Mesenchymal stem cell (in vitro differentiated cells and primary cell): ENCODE data around the gene RBMS3.

Source experiments
- DNase-seq: peaks from one replicate; pipeline ENCODE4 v3.0.0-alpha.2; 2013
- H2AFZ ChIP-seq: one replicate; pipeline ENCODE4 v1.6.1; 2013; ENCODE audit warnings: low read depth, mild to moderate bottlenecking, control low read depth, inconsistent platforms, low read length, moderate library complexity
- H2AK5ac ChIP-seq: 2 replicates; pipeline ENCODE4 v1.6.1; 2013; ENCODE audit warnings: low read length, moderate library complexity, mild to moderate bottlenecking, inconsistent platforms; ENCODE audit not compliant: severe bottlenecking
- H2BK120ac ChIP-seq: one replicate; pipeline ENCODE4 v1.6.1; 2013; ENCODE audit warnings: low read depth, mild to moderate bottlenecking, inconsistent platforms, low read length, moderate library complexity
- H2BK12ac ChIP-seq, 2 experiments: one replicate each; pipeline ENCODE4 v1.6.1; 2013; ENCODE audit warnings: inconsistent platforms in 2 of 2, low read length in 2 of 2, mild to moderate bottlenecking in 2 of 2, moderate library complexity in 2 of 2, control low read depth in 1 of 2
- H2BK15ac ChIP-seq: one replicate; pipeline ENCODE4 v1.6.1; 2013; ENCODE audit warnings: mild to moderate bottlenecking, low read depth, inconsistent platforms; ENCODE audit not compliant: poor library complexity, severe bottlenecking
- H2BK5ac ChIP-seq: 2 replicates; pipeline ENCODE4 v1.6.1; 2013; ENCODE audit warnings: low read depth, mild to moderate bottlenecking, low read length, control low read depth, inconsistent platforms; ENCODE audit not compliant: poor library complexity, severe bottlenecking
- H3K14ac ChIP-seq, 2 experiments: one replicate each; pipeline ENCODE4 v1.6.1; 2013; ENCODE audit warnings: inconsistent platforms in 2 of 2, low read length in 2 of 2, control low read depth in 1 of 2, mild to moderate bottlenecking in 1 of 2, moderate library complexity in 1 of 2
- H3K18ac ChIP-seq, 2 experiments: one replicate each; pipeline ENCODE4 v1.6.1; 2013; ENCODE audit warnings: inconsistent platforms in 2 of 2, low read length in 2 of 2, control low read depth in 1 of 2, low read depth in 1 of 2, mild to moderate bottlenecking in 1 of 2
- H3K23ac ChIP-seq, 2 experiments: one replicate each; pipeline ENCODE4 v1.6.1; 2013; ENCODE audit warnings: inconsistent platforms in 2 of 2, low read length in 2 of 2, mild to moderate bottlenecking in 2 of 2, moderate library complexity in 2 of 2, control low read depth in 1 of 2
- H3K27ac ChIP-seq: 2 replicates; pipeline ENCODE4 v1.5.1; 2013; ENCODE audit warnings: mild to moderate bottlenecking, moderate library complexity, low read length, control low read depth, inconsistent platforms; ENCODE audit not compliant: poor library complexity, severe bottlenecking
- H3K27me3 ChIP-seq, 2 experiments: 2 replicates each; pipeline versions ENCODE4 v1.6.1 to v1.7.0; 2013; ENCODE audit warnings: low read length in 2 of 2, mild to moderate bottlenecking in 2 of 2, moderate library complexity in 2 of 2, control low read depth in 1 of 2, inconsistent platforms in 1 of 2; ENCODE audit not compliant: control insufficient read depth in 1 of 2, insufficient read depth in 1 of 2
- H3K36me3 ChIP-seq, 2 experiments: 2 replicates each; pipeline versions ENCODE4 v1.6.1 to v1.7.0; 2013; ENCODE audit warnings: low read length in 2 of 2, control low read depth in 1 of 2, inconsistent platforms in 1 of 2, low read depth in 1 of 2, mild to moderate bottlenecking in 1 of 2; ENCODE audit not compliant: insufficient read depth in 2 of 2, control insufficient read depth in 1 of 2
- H3K4ac ChIP-seq, 2 experiments: one replicate each; pipeline ENCODE4 v1.6.1; 2013; ENCODE audit warnings: inconsistent platforms in 2 of 2, low read length in 2 of 2, mild to moderate bottlenecking in 2 of 2, moderate library complexity in 2 of 2, control low read depth in 1 of 2, low read depth in 1 of 2
- H3K4me1 ChIP-seq: 2 replicates; pipeline ENCODE4 v1.6.1; 2013; ENCODE audit warnings: low read depth, low read length, control low read depth; ENCODE audit not compliant: control insufficient read depth, insufficient read depth
- H3K4me2 ChIP-seq: 2 replicates; pipeline ENCODE4 v1.6.1; 2013; ENCODE audit warnings: low read length, mild to moderate bottlenecking, inconsistent platforms; ENCODE audit not compliant: poor library complexity, severe bottlenecking
- H3K4me3 ChIP-seq, 2 experiments: 2 replicates each; pipeline versions ENCODE4 v1.5.1 to v1.7.0; 2013; ENCODE audit warnings: low read length in 2 of 2, mild to moderate bottlenecking in 2 of 2, control low read depth in 1 of 2, low read depth in 1 of 2; ENCODE audit not compliant: insufficient read depth in 1 of 2
- H3K79me1 ChIP-seq: replicated peaks from 2 replicates; pipeline ENCODE4 v1.6.1; 2013; ENCODE audit warnings: mild to moderate bottlenecking, control low read depth, low read length, inconsistent platforms; ENCODE audit not compliant: poor library complexity, severe bottlenecking
- H3K9ac ChIP-seq: 2 replicates; pipeline ENCODE4 v1.7.0; 2013; ENCODE audit warnings: mild to moderate bottlenecking, low read length, moderate library complexity
- H3K9me3 ChIP-seq: 2 replicates; pipeline ENCODE4 v1.7.0; 2013; ENCODE audit warnings: mild to moderate bottlenecking, low read length; ENCODE audit not compliant: control insufficient read depth
- H4K8ac ChIP-seq: one replicate; pipeline ENCODE4 v1.6.1; 2013; ENCODE audit warnings: inconsistent platforms, mild to moderate bottlenecking, low read length, moderate library complexity
- H4K91ac ChIP-seq: one replicate; pipeline ENCODE4 v1.6.1; 2013; ENCODE audit warnings: mild to moderate bottlenecking, low read length, inconsistent platforms
- WGBS: methylation state at CpG from one replicate; pipeline ENCODE4 v1.1.7; 2013; ENCODE audit warnings: mixed read lengths; 5-methylcytosine and 5-hydroxymethylcytosine counted together

The RBMS3 gene

GRCh38 chr3:29374226-29374625 lies 93.4 kb downstream of the RBMS3 start:
- Histone ChIP-seq H3K4me1 (peaks cover 2% of the 10 kb centered on the region), H3K9ac (no peak overlapping the region), H2AFZ (no peak overlapping the region), H3K27ac (no peak overlapping the region), H3K18ac (no peak overlapping the region), H3K23ac (no peak overlapping the region), H2BK120ac (no peak overlapping the region), H3K79me1 (peaks cover 25% of the 10 kb centered on the region), H4K91ac (no peak overlapping the region), H3K14ac (no peak overlapping the region), H3K9me3 (no peaks in the 10 kb centered on the region), H3K36me3 (no peaks in the 10 kb centered on the region), H2BK5ac (no peak overlapping the region), H3K4me3 (no peak overlapping the region), H2AK5ac (no peak overlapping the region), H4K8ac (no peak overlapping the region), H2BK12ac (no peak overlapping the region), H2BK15ac (no peak overlapping the region), H3K4me2 (no peak overlapping the region), H3K27me3 (no peaks in the 10 kb centered on the region), H3K4ac (no peak overlapping the region)
- no peak for DNase-seq

GRCh38 chr3:29379097-29379496 lies 98.2 kb downstream of the RBMS3 start:
- no peak overlapping the region for H3K4ac ChIP-seq
- no peak for DNase-seq

GRCh38 chr3:29381595-29381994 lies 100.7 kb downstream of the RBMS3 start:
- H3K9ac ChIP-seq: peak overlapping the region; percentile 4
- no peak overlapping the region for H2BK5ac ChIP-seq
- H3K4me3 ChIP-seq: no peak overlapping the region
- H2BK12ac ChIP-seq: no peak overlapping the region
- H2BK15ac ChIP-seq: no peak overlapping the region
- no peak overlapping the region for H3K4ac ChIP-seq
- no peak overlapping the region for H3K4me2 ChIP-seq
- peak; percentile 43 for DNase-seq
- peaks cover 3% of the 10 kb centered on the region for H3K4me1 ChIP-seq
- no peak overlapping the region for H3K23ac ChIP-seq
- no peak overlapping the region for H4K91ac ChIP-seq
- H3K79me1 ChIP-seq: peaks cover 17% of the 10 kb centered on the region
- H3K27me3 ChIP-seq: no peaks in the 10 kb centered on the region
- H4K8ac ChIP-seq: no peak overlapping the region
- no peak overlapping the region for H2AK5ac ChIP-seq
- no peaks in the 10 kb centered on the region for H3K36me3 ChIP-seq
- H3K9me3 ChIP-seq: peaks cover 3% of the 10 kb centered on the region
- no peak overlapping the region for H2BK120ac ChIP-seq
- peak overlapping the region; percentile 81 for H3K27ac ChIP-seq
- H3K14ac ChIP-seq: no peak overlapping the region
- WGBS: 18% methylated on average over 1 of the region's 1 CpG
- H2AFZ ChIP-seq: no peak overlapping the region
- H3K18ac ChIP-seq: no peak overlapping the region

More at GRCh38 chr3:29379097-29379496, 98.2 kb downstream of the RBMS3 start:
- Histone ChIP-seq H3K23ac (no peak overlapping the region), H3K18ac (no peak overlapping the region), H2BK120ac (no peak overlapping the region), H2BK12ac (no peak overlapping the region), H3K79me1 (peaks cover 22% of the 10 kb centered on the region), H3K27me3 (no peaks in the 10 kb centered on the region), H4K8ac (no peak overlapping the region), H3K4me1 (peaks cover 2% of the 10 kb centered on the region), H2BK5ac (no peak overlapping the region), H4K91ac (no peak overlapping the region), H2AK5ac (no peak overlapping the region), H3K36me3 (no peaks in the 10 kb centered on the region), H2AFZ (no peak overlapping the region), H3K4me3 (no peak overlapping the region), H2BK15ac (no peak overlapping the region), H3K27ac (no peak overlapping the region), H3K4me2 (no peak overlapping the region), H3K14ac (no peak overlapping the region), H3K9ac (no peak overlapping the region), H3K9me3 (peaks cover 3% of the 10 kb centered on the region)

GRCh38 chr3:29382409-29382808 lies 101.5 kb downstream of the RBMS3 start:
- H3K27ac ChIP-seq: peak overlapping the region; percentile 81
- no peak overlapping the region for H3K23ac ChIP-seq
- H3K14ac ChIP-seq: no peak overlapping the region
- peaks cover 3% of the 10 kb centered on the region for H3K4me1 ChIP-seq
- H3K79me1 ChIP-seq: peaks cover 11% of the 10 kb centered on the region
- no peak overlapping the region for H3K4ac ChIP-seq
- no peak overlapping the region for H4K91ac ChIP-seq
- no peak overlapping the region for H2BK15ac ChIP-seq
- H2AK5ac ChIP-seq: no peak overlapping the region
- H3K18ac ChIP-seq: no peak overlapping the region
- H3K9me3 ChIP-seq: peaks cover 3% of the 10 kb centered on the region
- H3K27me3 ChIP-seq: no peaks in the 10 kb centered on the region
- no peak overlapping the region for H2AFZ ChIP-seq
- no peak for DNase-seq
- no peak overlapping the region for H3K4me3 ChIP-seq
- no peak overlapping the region for H2BK120ac ChIP-seq
- peaks cover 0 to 2% of the 10 kb centered on the region in 2 experiments for H3K36me3 ChIP-seq
- no peak overlapping the region for H4K8ac ChIP-seq
- H3K9ac ChIP-seq: no peak overlapping the region
- no peak overlapping the region for H2BK5ac ChIP-seq
- WGBS: 87% methylated on average over 5 of the region's 6 CpGs
- H2BK12ac ChIP-seq: no peak overlapping the region
- H3K4me2 ChIP-seq: no peak overlapping the region
